ENCODE data around the gene ABCC1.

DNA sequence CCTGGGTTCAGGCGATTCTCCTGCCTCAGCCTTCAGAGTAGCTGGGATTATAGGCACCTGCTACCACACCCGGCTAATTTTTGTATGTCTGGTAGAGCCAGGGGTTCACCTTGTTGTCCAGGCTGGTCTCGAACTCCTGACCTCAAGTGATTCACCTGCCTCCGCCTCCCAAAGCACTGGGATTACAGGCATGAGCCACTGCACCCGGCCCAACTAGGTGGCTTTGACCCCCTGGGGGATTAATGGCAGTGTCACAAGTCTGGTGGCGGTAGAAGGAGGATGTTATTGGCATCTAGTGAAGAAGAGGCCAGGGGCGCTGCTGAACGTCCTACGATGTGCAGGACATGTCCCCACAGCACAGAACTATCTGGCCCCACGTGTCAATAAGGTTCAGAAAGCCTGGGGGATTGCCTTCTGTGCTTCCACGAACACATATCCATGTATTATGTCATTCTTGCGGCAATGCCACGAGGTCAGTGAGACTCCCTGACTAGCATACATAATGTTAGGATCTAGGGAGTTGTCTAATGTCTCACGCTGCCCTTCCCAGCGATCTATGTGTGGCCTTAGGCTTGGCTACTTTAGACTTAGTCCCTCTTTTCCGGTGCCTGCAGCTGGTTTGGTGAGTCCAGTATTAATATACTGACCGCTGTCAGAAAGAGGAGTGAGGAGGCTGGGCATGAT lies 198.0 kb downstream of the ABCC1 start:
- no peak for TF ChIP-seq FOXA1 (IDR thresholded peaks at IDR 0.05)
- no peak for TF ChIP-seq ELF4 (IDR thresholded peaks at IDR 0.05)

Measured in HEK293T (cell line).